ENCODE results near the gene KMT5B. TPM values are rescaled to one million over a fixed set of nuclear protein-coding genes. Genes with fewer than 3 reads are reported as not detected.

Gene KMT5B
- total RNA-seq, 1 donor from 2014 or later: 38.0 TPM

DNA sequence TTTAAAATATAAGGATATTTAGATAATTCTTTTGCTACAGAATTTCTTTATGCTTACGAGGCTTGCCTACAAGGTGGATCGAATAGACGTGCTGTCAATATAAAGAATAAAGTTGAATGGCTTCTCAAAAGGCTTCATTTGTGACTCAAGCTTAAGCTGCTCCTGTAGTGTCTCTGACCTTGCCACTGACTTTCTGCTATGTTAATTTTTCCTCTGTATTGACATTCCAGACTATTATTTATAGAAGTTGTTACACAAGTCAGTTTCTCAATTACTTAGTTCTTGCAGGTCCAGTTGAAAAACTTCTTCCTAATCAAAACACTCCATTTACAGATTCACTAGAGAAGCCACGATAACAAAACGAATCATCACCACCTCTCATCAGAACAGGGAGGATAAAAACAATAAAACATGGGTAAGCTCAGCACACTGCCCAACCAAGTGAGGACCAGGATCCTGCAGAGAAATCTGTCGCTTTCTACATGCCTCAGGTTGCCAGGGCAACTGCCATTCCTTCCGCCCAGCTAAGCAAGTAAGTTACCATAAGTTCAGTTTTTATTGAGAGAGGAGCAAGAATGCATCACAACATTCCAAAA, 52.9 kb downstream of the KMT5B start:
- Histone ChIP-seq H3K79me2 (ENCODE audit: insufficient read depth, low read length) (no peaks in the 10 kb centered on the region), H3K27me3 (ENCODE audit: insufficient read depth, low read length) (no peaks in the 10 kb centered on the region), H3K27ac (ENCODE audit: low read depth, low read length) (no peak overlapping the region), H3K4me3 (ENCODE audit: insufficient read depth, low read depth, low read length) (no peak overlapping the region), H2AFZ (ENCODE audit: low read depth, low read length) (no peak overlapping the region), H3K36me3 (ENCODE audit: insufficient read depth, low read length) (peaks cover 6% of the 10 kb centered on the region), H3K9ac (ENCODE audit: low read length) (no peak overlapping the region), H3K9me3 (ENCODE audit: insufficient read depth, low read depth, low read length) (no peaks in the 10 kb centered on the region), H4K20me1 (ENCODE audit: insufficient read depth, low read length) (peaks cover 16% of the 10 kb centered on the region), H3K4me1 (ENCODE audit: insufficient read depth, low read length) (no peaks in the 10 kb centered on the region), H3K4me2 (ENCODE audit: low read length) (no peak overlapping the region)
- Mint-ChIP-seq H3K9me3 (ENCODE audit: unreplicated experiment) (no peaks in the 10 kb centered on the region), H3K36me3 (ENCODE audit: low read depth, unreplicated experiment) (peaks cover 28% of the 10 kb centered on the region), H3K27ac (ENCODE audit: unreplicated experiment) (no peak overlapping the region), H3K27me3 (ENCODE audit: low read depth, unreplicated experiment) (no peaks in the 10 kb centered on the region), H3K4me3 (ENCODE audit: unreplicated experiment) (no peak overlapping the region), H3K4me1 (ENCODE audit: low read depth, unreplicated experiment) (peaks cover 12% of the 10 kb centered on the region)
- TF ChIP-seq CTCF (IDR thresholded peaks at IDR 0.05; ENCODE audit: insufficient read depth, low read depth, low read length) (no peak), EZH2 (IDR thresholded peaks at IDR 0.05; ENCODE audit: insufficient read depth, low read length) (no peak)
- FAIRE-seq (no peak), DNase-seq (ENCODE audit: low read depth) (no peak)

DNA sequence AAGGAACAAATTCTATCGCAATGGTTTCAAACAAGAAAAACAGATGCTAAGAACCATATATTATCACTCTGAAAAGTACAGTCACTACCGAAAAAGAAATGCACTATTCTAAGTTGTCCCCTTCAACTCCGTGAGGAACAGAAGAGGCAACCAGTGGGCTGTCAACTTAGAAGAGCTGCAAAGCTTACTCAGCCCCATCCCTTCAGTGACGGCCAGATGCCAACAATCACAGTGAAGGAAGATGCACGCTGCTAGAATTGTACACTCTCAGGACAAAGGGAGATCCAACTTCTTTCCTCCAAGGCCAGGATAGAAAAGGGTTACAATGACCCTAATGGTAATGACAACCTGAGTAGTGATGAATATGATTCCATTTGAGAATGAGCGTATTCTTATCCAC, 53.4 kb downstream of the KMT5B start:
- DNase-seq (ENCODE audit: low read depth): no peak
- peaks cover 16% of the 10 kb centered on the region for H4K20me1 ChIP-seq (ENCODE audit: insufficient read depth, low read length)
- H3K36me3 ChIP-seq (ENCODE audit: insufficient read depth, low read length): peaks cover 6% of the 10 kb centered on the region
- Mint-ChIP-seq H3K9me3 (ENCODE audit: unreplicated experiment) (no peaks in the 10 kb centered on the region), H3K36me3 (ENCODE audit: low read depth, unreplicated experiment) (peaks cover 28% of the 10 kb centered on the region), H3K4me3 (ENCODE audit: unreplicated experiment) (no peak overlapping the region), H3K27ac (ENCODE audit: unreplicated experiment) (no peak overlapping the region), H3K27me3 (ENCODE audit: low read depth, unreplicated experiment) (no peaks in the 10 kb centered on the region), H3K4me1 (ENCODE audit: low read depth, unreplicated experiment) (peaks cover 11% of the 10 kb centered on the region)
- no peak overlapping the region for H3K4me3 ChIP-seq (ENCODE audit: insufficient read depth, low read depth, low read length)
- H3K27me3 ChIP-seq (ENCODE audit: insufficient read depth, low read length): no peaks in the 10 kb centered on the region
- no peaks in the 10 kb centered on the region for H3K9me3 ChIP-seq (ENCODE audit: insufficient read depth, low read depth, low read length)
- no peak for FAIRE-seq
- no peaks in the 10 kb centered on the region for H3K79me2 ChIP-seq (ENCODE audit: insufficient read depth, low read length)
- no peaks in the 10 kb centered on the region for H3K4me1 ChIP-seq (ENCODE audit: insufficient read depth, low read length)
- no peak overlapping the region for H3K9ac ChIP-seq (ENCODE audit: low read length)
- TF ChIP-seq EZH2 (IDR thresholded peaks at IDR 0.05; ENCODE audit: insufficient read depth, low read length) (no peak), CTCF (IDR thresholded peaks at IDR 0.05; ENCODE audit: insufficient read depth, low read depth, low read length) (no peak)
- no peak overlapping the region for H3K27ac ChIP-seq (ENCODE audit: low read depth, low read length)
- no peak overlapping the region for H2AFZ ChIP-seq (ENCODE audit: low read depth, low read length)
- H3K4me2 ChIP-seq (ENCODE audit: low read length): no peak overlapping the region

DNA sequence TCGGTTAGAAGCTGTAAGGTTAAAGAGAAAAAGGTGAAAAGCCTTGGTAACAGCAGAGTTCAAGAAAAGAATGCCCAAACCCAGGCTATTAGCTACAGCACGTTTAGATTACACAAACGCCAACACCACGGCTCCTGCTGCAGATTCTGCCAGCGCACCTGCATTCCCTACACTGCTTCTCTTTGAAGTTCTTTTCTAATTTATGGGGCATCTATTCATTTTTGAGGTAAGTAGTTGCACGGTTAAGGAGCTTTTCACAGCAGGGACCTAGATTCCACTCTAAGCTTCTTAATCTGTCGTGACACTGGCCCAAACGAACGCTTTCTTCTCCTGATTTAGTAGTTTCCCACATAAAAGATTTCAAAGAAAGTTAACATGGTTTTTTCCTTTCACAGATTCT, 53.9 kb downstream of the KMT5B start:
- TF ChIP-seq CTCF (IDR thresholded peaks at IDR 0.05; ENCODE audit: insufficient read depth, low read depth, low read length) (no peak), EZH2 (IDR thresholded peaks at IDR 0.05; ENCODE audit: insufficient read depth, low read length) (no peak)
- no peak overlapping the region for H3K4me3 ChIP-seq (ENCODE audit: insufficient read depth, low read depth, low read length)
- no peaks in the 10 kb centered on the region for H3K9me3 ChIP-seq (ENCODE audit: insufficient read depth, low read depth, low read length)
- H3K27ac ChIP-seq (ENCODE audit: low read depth, low read length): no peak overlapping the region
- H3K9ac ChIP-seq (ENCODE audit: low read length): no peak overlapping the region
- H3K36me3 ChIP-seq (ENCODE audit: insufficient read depth, low read length): peaks cover 6% of the 10 kb centered on the region
- no peaks in the 10 kb centered on the region for H3K79me2 ChIP-seq (ENCODE audit: insufficient read depth, low read length)
- DNase-seq (ENCODE audit: low read depth) (no peak), FAIRE-seq (no peak)
- peaks cover 16% of the 10 kb centered on the region for H4K20me1 ChIP-seq (ENCODE audit: insufficient read depth, low read length)
- no peak overlapping the region for H3K4me2 ChIP-seq (ENCODE audit: low read length)
- no peak overlapping the region for H3K27ac Mint-ChIP-seq (ENCODE audit: unreplicated experiment)
- peaks cover 25% of the 10 kb centered on the region for H3K36me3 Mint-ChIP-seq (ENCODE audit: low read depth, unreplicated experiment)
- no peaks in the 10 kb centered on the region for H3K27me3 Mint-ChIP-seq (ENCODE audit: low read depth, unreplicated experiment)
- no peaks in the 10 kb centered on the region for H3K27me3 ChIP-seq (ENCODE audit: insufficient read depth, low read length)
- no peaks in the 10 kb centered on the region for H3K9me3 Mint-ChIP-seq (ENCODE audit: unreplicated experiment)
- H3K4me3 Mint-ChIP-seq (ENCODE audit: unreplicated experiment): no peak overlapping the region
- H3K4me1 ChIP-seq (ENCODE audit: insufficient read depth, low read length): no peaks in the 10 kb centered on the region
- peaks cover 6% of the 10 kb centered on the region for H3K4me1 Mint-ChIP-seq (ENCODE audit: low read depth, unreplicated experiment)
- no peak overlapping the region for H2AFZ ChIP-seq (ENCODE audit: low read depth, low read length)

Data from astrocyte (in vitro differentiated cells and primary cell).